Keratinocyte (primary cell): ENCODE measurements around the gene GAA. TPM values are rescaled to one million over a fixed set of nuclear protein-coding genes. Genes with fewer than 3 reads are reported as not detected.

Source experiments
- DNase-seq: peaks from one replicate; pipeline ENCODE4 v3.0.0-alpha.2; 2011; ENCODE audit warnings: low read depth, missing footprints, low spot score
- FAIRE-seq: peaks from 2 replicates; lab custom pipeline; 2011; peaks lifted over from hg19 to GRCh38; lab: Jason Lieb, UNC
- H2AFZ ChIP-seq: 2 replicates; pipeline ENCODE4 v1.6.0; 2012; ENCODE audit warnings: low read length, control low read depth, inconsistent platforms; ENCODE audit not compliant: control insufficient read depth
- H3K27ac ChIP-seq: 2 replicates; pipeline ENCODE4 v1.5.1; 2011; ENCODE audit warnings: low read length; ENCODE audit not compliant: control insufficient read depth, insufficient read depth
- H3K27me3 ChIP-seq: 3 replicates; pipeline ENCODE4 v1.6.0; 2011; ENCODE audit warnings: low read length; ENCODE audit not compliant: control insufficient read depth, insufficient read depth; ENCODE audit errors: extremely low read depth
- H3K36me3 ChIP-seq, 2 experiments: 2 replicates in 1 of 2; 3 replicates in 1 of 2; pipeline ENCODE4 v1.5.1; 2011; ENCODE audit warnings: low read length in 2 of 2, mild to moderate bottlenecking in 1 of 2; ENCODE audit not compliant: control insufficient read depth in 2 of 2, insufficient read depth in 2 of 2; ENCODE audit errors: extremely low read depth in 1 of 2
- H3K4me1 ChIP-seq: 3 replicates; pipeline ENCODE4 v1.5.1; 2011; ENCODE audit warnings: low read length; ENCODE audit not compliant: control insufficient read depth, insufficient read depth; ENCODE audit errors: extremely low read depth
- H3K4me2 ChIP-seq: 3 replicates; pipeline ENCODE4 v1.6.0; 2011; ENCODE audit warnings: low read depth, low read length; ENCODE audit not compliant: control insufficient read depth, insufficient read depth; ENCODE audit errors: extremely low read depth
- H3K4me3 ChIP-seq, 3 experiments: fragments of 200-600 bp in 1 of 3; sonication (generic) in 1 of 3; 2 replicates in 2 of 3; 3 replicates in 1 of 3; pipeline ENCODE4 v1.5.1; 2011 to 2016; ENCODE audit warnings: low read length in 3 of 3, mild to moderate bottlenecking in 3 of 3, control low read depth in 2 of 3, inconsistent platforms in 1 of 3, low read depth in 1 of 3, mixed read lengths in 1 of 3, mixed run types in 1 of 3, moderate library complexity in 1 of 3; ENCODE audit not compliant: control insufficient read depth in 2 of 3, insufficient read depth in 2 of 3; ENCODE audit errors: extremely low read depth in 1 of 3
- H3K79me2 ChIP-seq: 2 replicates; pipeline ENCODE4 v1.6.0; 2012; ENCODE audit warnings: low read length; ENCODE audit not compliant: control insufficient read depth, insufficient read depth
- H3K9ac ChIP-seq: 3 replicates; pipeline ENCODE4 v1.6.0; 2011; ENCODE audit warnings: low read length; ENCODE audit not compliant: control insufficient read depth, insufficient read depth; ENCODE audit errors: extremely low read depth
- H3K9me1 ChIP-seq: 3 replicates; pipeline ENCODE4 v1.6.0; 2011; ENCODE audit warnings: low read length; ENCODE audit not compliant: control insufficient read depth, insufficient read depth; ENCODE audit errors: extremely low read depth
- H3K9me3 ChIP-seq: 2 replicates; pipeline ENCODE4 v1.5.1; 2012; ENCODE audit warnings: low read depth, low read length; ENCODE audit not compliant: control insufficient read depth
- H4K20me1 ChIP-seq: 3 replicates; pipeline ENCODE4 v1.6.0; 2011; ENCODE audit warnings: low read length; ENCODE audit not compliant: control insufficient read depth, insufficient read depth; ENCODE audit errors: extremely low read depth
- EZH2 ChIP-seq: IDR thresholded peaks from one replicate; pipeline ENCODE4 v1.6.1; 2012; ENCODE audit warnings: inconsistent platforms, mild to moderate bottlenecking, low read length, moderate library complexity
- dilution Hi-C: fragments of 300-500 bp; cut with MboI; formaldehyde crosslinking; loops from one replicate; pipeline ENCODE4 v1.7.0; 2020; ENCODE audit warnings: low sequenced_read_pairs; ENCODE audit not compliant: extremely low pct_ligation_motif_present
- polyA plus RNA-seq, 5 experiments: library from polyadenylated mRNA; depleted of rRNA in 3 of 5; stranded (reverse) in 3 of 5; stranded (forward) in 1 of 5; unstranded in 1 of 5; fragments of >200 nt; gene quantifications; 1 replicate in 1 of 5; 2 replicates in 3 of 5; 3 replicates in 1 of 5; pipeline versions ENCODE4 v1.2.1 to v1.2.3, GENCODE V29; 2011 to 2012; ENCODE audit warnings: missing spikeins in 2 of 5, low read depth in 1 of 5, low replicate concordance in 1 of 5
- TF ChIP-seq, protein P1 (sequence below), 3 experiments: IDR thresholded peaks in 1 of 3; conservative IDR thresholded peaks in 1 of 3; optimal IDR thresholded peaks in 1 of 3; 2 replicates in 2 of 3; 3 replicates in 1 of 3; pipeline versions ENCODE3 to v1.5.1; 2011; ENCODE audit warnings: low read length in 3 of 3, mild to moderate bottlenecking in 3 of 3, moderate library complexity in 2 of 3, control low read depth in 1 of 3, inconsistent platforms in 1 of 3; ENCODE audit not compliant: insufficient read depth in 2 of 3; ENCODE audit errors: extremely low read depth in 1 of 3

Gene GAA
- polyA plus RNA-seq, 1 donor (not counting 4 experiments of a cell fraction or from before 2014, with no cell fraction given) = 3.2 TPM

DNA sequence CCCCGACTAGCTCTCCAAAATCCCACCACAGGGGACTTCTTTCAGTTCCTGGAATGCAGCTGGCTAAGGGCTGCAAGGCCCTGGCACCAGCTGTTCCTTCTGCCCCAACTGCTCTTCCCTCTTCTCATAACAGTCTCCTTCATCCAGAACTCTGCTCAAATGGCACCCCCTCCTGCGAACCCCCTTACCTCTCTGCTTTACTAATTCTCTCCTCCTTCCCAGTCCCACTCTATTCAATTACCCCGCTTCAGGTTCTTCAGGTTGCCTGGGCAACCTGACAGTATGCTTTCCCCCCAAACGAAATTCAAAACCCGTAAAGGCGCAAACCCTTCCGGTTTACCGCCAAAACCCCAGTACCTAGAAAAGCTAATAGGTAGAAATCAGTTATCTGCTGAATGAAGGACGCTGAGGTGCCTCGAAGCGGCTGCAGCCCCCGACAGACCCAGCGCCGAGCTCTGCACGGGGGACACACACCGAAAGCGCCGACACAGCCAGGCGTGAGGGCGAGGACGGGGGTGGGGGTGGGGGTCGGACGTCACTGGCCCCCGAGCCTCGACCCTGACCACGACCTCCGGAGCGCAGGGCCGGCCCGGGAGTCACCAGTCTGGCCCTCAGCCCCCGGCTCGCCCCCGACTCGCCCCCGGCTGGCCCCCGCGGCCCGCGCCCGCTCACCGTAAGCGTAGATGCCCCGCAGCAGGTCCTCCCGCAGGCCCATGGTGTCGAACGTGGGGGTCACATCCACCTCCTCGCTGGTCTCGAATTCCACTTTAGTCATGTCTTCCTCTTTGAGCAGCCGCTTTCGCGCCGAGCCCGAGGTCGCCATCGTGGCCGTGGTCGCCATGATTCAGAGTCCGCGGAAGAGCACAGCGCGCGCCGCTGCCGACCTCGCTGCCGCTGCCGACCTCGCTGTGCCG is 45.0 kb downstream of the GAA start:
- Histone ChIP-seq H2AFZ (peak overlapping the region; percentile 80), H4K20me1 (peaks cover 16% of the 10 kb centered on the region), H3K36me3 (peaks cover 12 to 24% of the 10 kb centered on the region in 2 experiments), H3K9ac (peak overlapping the region; percentile 95), H3K79me2 (peaks cover 57% of the 10 kb centered on the region), H3K9me3 (no peaks in the 10 kb centered on the region), H3K9me1 (no peaks in the 10 kb centered on the region), H3K4me3 (peak overlapping the region; percentile 80 to 93 (median 90)), H3K27me3 (no peaks in the 10 kb centered on the region), H3K27ac (peak overlapping the region; percentile 82), H3K4me2 (peak overlapping the region; percentile 99), H3K4me1 (peaks cover 21% of the 10 kb centered on the region)
- dilution Hi-C loops = no loop called here
- TF ChIP-seq, protein P1, sequence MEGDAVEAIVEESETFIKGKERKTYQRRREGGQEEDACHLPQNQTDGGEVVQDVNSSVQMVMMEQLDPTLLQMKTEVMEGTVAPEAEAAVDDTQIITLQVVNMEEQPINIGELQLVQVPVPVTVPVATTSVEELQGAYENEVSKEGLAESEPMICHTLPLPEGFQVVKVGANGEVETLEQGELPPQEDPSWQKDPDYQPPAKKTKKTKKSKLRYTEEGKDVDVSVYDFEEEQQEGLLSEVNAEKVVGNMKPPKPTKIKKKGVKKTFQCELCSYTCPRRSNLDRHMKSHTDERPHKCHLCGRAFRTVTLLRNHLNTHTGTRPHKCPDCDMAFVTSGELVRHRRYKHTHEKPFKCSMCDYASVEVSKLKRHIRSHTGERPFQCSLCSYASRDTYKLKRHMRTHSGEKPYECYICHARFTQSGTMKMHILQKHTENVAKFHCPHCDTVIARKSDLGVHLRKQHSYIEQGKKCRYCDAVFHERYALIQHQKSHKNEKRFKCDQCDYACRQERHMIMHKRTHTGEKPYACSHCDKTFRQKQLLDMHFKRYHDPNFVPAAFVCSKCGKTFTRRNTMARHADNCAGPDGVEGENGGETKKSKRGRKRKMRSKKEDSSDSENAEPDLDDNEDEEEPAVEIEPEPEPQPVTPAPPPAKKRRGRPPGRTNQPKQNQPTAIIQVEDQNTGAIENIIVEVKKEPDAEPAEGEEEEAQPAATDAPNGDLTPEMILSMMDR (optimal IDR thresholded peaks at IDR 0.05 in 1 of 3, IDR thresholded peaks at IDR 0.05 in 1 of 3, conservative IDR thresholded peaks at IDR 0.05 in 1 of 3; ENCODE audit: extremely low read depth in 1 of 3, insufficient read depth in 2 of 3, low read length in 3 of 3) = no peak
- TF ChIP-seq EZH2 = no peak
- FAIRE-seq (no peak), DNase-seq (no peak)

GRCh38 chr17:80147035-80147822 is 45.8 kb downstream of the GAA start, which contains the start of gene EIF4A3:
Gene EIF4A3 (minus strand): TSS chr17:80147128. CDS start chr17:80146961, 167 bp downstream.
- dilution Hi-C loops = no loop called here

More at GRCh38 chr17:80147035-80147822, 45.8 kb downstream of the GAA start, which contains the start of gene EIF4A3:
- H3K4me1 ChIP-seq = peaks cover 30% of the 10 kb centered on the region
- no peak for TF ChIP-seq EZH2
- TF ChIP-seq, protein P1 (optimal IDR thresholded peaks at IDR 0.05 in 1 of 3, IDR thresholded peaks at IDR 0.05 in 1 of 3, conservative IDR thresholded peaks at IDR 0.05 in 1 of 3; ENCODE audit: extremely low read depth in 1 of 3, insufficient read depth in 2 of 3, low read length in 3 of 3) = peak in 1 of 3 experiments; percentile 34
- peaks cover 8 to 17% of the 10 kb centered on the region in 2 experiments for H3K36me3 ChIP-seq
- FAIRE-seq (peak; percentile 66), DNase-seq (peak; percentile 96)
- H2AFZ ChIP-seq = peak within 1 kb of the TSS; percentile 80
- H3K27me3 ChIP-seq = no peaks in the 10 kb centered on the region
- peak within 1 kb of the TSS; percentile 95 for H3K9ac ChIP-seq
- H3K79me2 ChIP-seq = peaks cover 53% of the 10 kb centered on the region
- H3K9me3 ChIP-seq = no peaks in the 10 kb centered on the region
- H4K20me1 ChIP-seq = peaks cover 16% of the 10 kb centered on the region
- H3K27ac ChIP-seq = peak within 1 kb of the TSS; percentile 82
- no peaks in the 10 kb centered on the region for H3K9me1 ChIP-seq
- H3K4me3 ChIP-seq = peak within 1 kb of the TSS; percentile 80 to 93 (median 90)
- peak within 1 kb of the TSS; percentile 99 for H3K4me2 ChIP-seq
